HepG2 (cell line): ENCODE results near the gene TEDC1. TPM values are rescaled to one million over a fixed set of nuclear protein-coding genes. Genes with fewer than 3 reads are reported as not detected.

ENCODE experiments used
- ARHGAP35 ChIP-seq: sonication (generic); formaldehyde crosslinking; IDR thresholded peaks from 2 replicates; pipeline ENCODE4 v1.9.0; 2022; ENCODE audit warnings: mild to moderate bottlenecking, inconsistent platforms, moderate library complexity, missing genetic modification reagents, borderline replicate concordance
- ATF6 ChIP-seq: sonication (generic); formaldehyde crosslinking; conservative IDR thresholded peaks from 2 replicates; pipeline ENCODE4 v1.4.0; 2020; ENCODE audit warnings: missing genetic modification reagents
- CBX5 ChIP-seq: sonication (generic); formaldehyde crosslinking; IDR thresholded peaks from 2 replicates; pipeline ENCODE4 v1.4.0; 2020; ENCODE audit warnings: missing genetic modification reagents, borderline replicate concordance
- EEA1 ChIP-seq: sonication (generic); formaldehyde crosslinking; IDR thresholded peaks from 2 replicates; pipeline ENCODE4 v1.5.1; 2020; ENCODE audit warnings: mild to moderate bottlenecking, missing genetic modification reagents, borderline replicate concordance
- HINFP ChIP-seq: sonication (generic); formaldehyde crosslinking; IDR thresholded peaks from 2 replicates; pipeline ENCODE4 v1.4.0; 2020; ENCODE audit warnings: low read depth, mild to moderate bottlenecking, missing genetic modification reagents
- HNRNPK ChIP-seq: fragments of 200-400 bp; formaldehyde crosslinking; IDR thresholded peaks from 2 replicates; pipeline ENCODE4 v1.6.1; 2018; ENCODE audit warnings: low read length, low read depth, moderate library complexity, mild to moderate bottlenecking; ENCODE audit not compliant: poor library complexity, severe bottlenecking
- KDM5B ChIP-seq: sonication (generic); formaldehyde crosslinking; IDR thresholded peaks from 2 replicates; pipeline ENCODE4 v1.4.0; 2020; ENCODE audit warnings: missing genetic modification reagents, mild to moderate bottlenecking, borderline replicate concordance
- MIER2 ChIP-seq: IDR thresholded peaks from 2 replicates; pipeline ENCODE4 v1.6.1; 2016; ENCODE audit warnings: missing biosample characterization, missing genetic modification reagents
- NR2F6 ChIP-seq, 2 experiments: IDR thresholded peaks; 2 replicates each; pipeline ENCODE4 v1.6.1; 2016; ENCODE audit warnings: antibody characterized with exemption in 1 of 2, mild to moderate bottlenecking in 1 of 2
- POLR2A ChIP-seq, 2 experiments: IDR thresholded peaks; 2 replicates each; pipeline ENCODE4 v1.6.1; 2011; ENCODE audit warnings: low read depth in 2 of 2, low read length in 2 of 2, mild to moderate bottlenecking in 1 of 2, moderate library complexity in 1 of 2; ENCODE audit not compliant: insufficient read depth in 1 of 2
- TGIF2 ChIP-seq: IDR thresholded peaks from 2 replicates; pipeline ENCODE4 v1.6.1; 2016; ENCODE audit warnings: control low read depth, missing compliant biosample characterization
- THAP11 ChIP-seq: IDR thresholded peaks from 2 replicates; pipeline ENCODE4 v1.6.1; 2016; ENCODE audit warnings: missing biosample characterization, missing genetic modification reagents
- TSC22D2 ChIP-seq: sonication (generic); formaldehyde crosslinking; IDR thresholded peaks from 2 replicates; pipeline ENCODE4 v1.5.1; 2020; ENCODE audit warnings: missing genetic modification reagents, mild to moderate bottlenecking, borderline replicate concordance
- ZBTB49 ChIP-seq: sonication (generic); formaldehyde crosslinking; IDR thresholded peaks from 2 replicates; pipeline ENCODE4 v1.4.0; 2020; ENCODE audit warnings: missing genetic modification reagents, borderline replicate concordance
- ZFP36L2 ChIP-seq: sonication (generic); formaldehyde crosslinking; IDR thresholded peaks from 2 replicates; pipeline ENCODE4 v1.4.0; 2020; ENCODE audit warnings: missing genetic modification reagents
- ZIK1 ChIP-seq: sonication (generic); formaldehyde crosslinking; IDR thresholded peaks from 2 replicates; pipeline ENCODE4 v1.5.0; 2020; ENCODE audit warnings: mild to moderate bottlenecking, low read depth, missing genetic modification reagents, borderline replicate concordance
- ZNF224 ChIP-seq: sonication (generic); formaldehyde crosslinking; IDR thresholded peaks from 2 replicates; pipeline ENCODE4 v1.5.0; 2020; ENCODE audit warnings: mild to moderate bottlenecking, missing genetic modification reagents
- ZNF235 ChIP-seq: sonication (generic); formaldehyde crosslinking; IDR thresholded peaks from 2 replicates; pipeline ENCODE4 v1.8.1; 2023; ENCODE audit warnings: mild to moderate bottlenecking, missing genetic modification reagents, borderline replicate concordance
- ZNF260 ChIP-seq: sonication (generic); formaldehyde crosslinking; IDR thresholded peaks from 2 replicates; pipeline ENCODE4 v1.4.0; 2020; ENCODE audit warnings: missing genetic modification reagents, low read depth, mild to moderate bottlenecking, borderline replicate concordance
- ZNF329 ChIP-seq: sonication (generic); formaldehyde crosslinking; IDR thresholded peaks from 2 replicates; pipeline ENCODE4 v1.9.0; 2021; ENCODE audit warnings: low read depth, mild to moderate bottlenecking, missing genetic modification reagents
- ZNF557 ChIP-seq: sonication (generic); formaldehyde crosslinking; IDR thresholded peaks from 2 replicates; pipeline ENCODE4 v1.4.0; 2020; ENCODE audit warnings: missing genetic modification reagents
- ZSCAN29 ChIP-seq: sonication (generic); formaldehyde crosslinking; conservative IDR thresholded peaks from 2 replicates; pipeline ENCODE4 v1.4.0; 2020; ENCODE audit warnings: mild to moderate bottlenecking, missing genetic modification reagents
- polyA plus RNA-seq, 8 experiments: library from polyadenylated mRNA; depleted of rRNA in 3 of 8; stranded (reverse) in 7 of 8; unstranded in 1 of 8; fragments of >200 nt; fragmentation: Illumina TruSeq in 4 of 8; extraction: Trizol in 4 of 8; gene quantifications; 2 replicates each; pipeline versions ENCODE4 v1.2.1 to v1.2.3, GENCODE V29; 2011 to 2016; ENCODE audit warnings: low read depth in 4 of 8, missing spikeins in 1 of 8, mixed read lengths in 1 of 8; ENCODE audit not compliant: insufficient read depth in 1 of 8
- total RNA-seq, 5 experiments: library from RNA; depleted of rRNA; stranded (reverse); fragments of >200 nt; fragmentation: Illumina TruSeq; extraction: Trizol; gene quantifications; 2 replicates each; pipeline ENCODE4 v1.2.3, GENCODE V29; 2016; ENCODE audit warnings: low read depth in 1 of 5

TEDC1 gene
- total and polyA plus RNA-seq, 2 of the 13 experiments (the other 11 are each of a cell fraction or from before 2014, with no cell fraction given), result 5.7 to 27.4 TPM

GRCh38 chr14:105495990-105496830, 5.2 kb downstream of the TEDC1 start (continued):
- TF ChIP-seq ZBTB49 (CRISPR knock-in tag), result no peak
- TF ChIP-seq POLR2A (IDR thresholded peaks at IDR 0.05; ENCODE audit: insufficient read depth in 1 of 2, low read depth in 2 of 2, low read length in 2 of 2), result peak in 1 of 2 experiments; percentile 78; a peak in 2 of 4 replicates
- TF ChIP-seq ZIK1 (CRISPR knock-in tag), result 0 out of 2 replicates have a peak, but pooled peaks have one; percentile 22
- TF ChIP-seq EEA1, result no peak
- peak; percentile 14; the same call in 1 of the 2 replicates for TF ChIP-seq MIER2 (CRISPR knock-in tag)
- no peak for TF ChIP-seq ZNF557
- 0 out of 2 replicates have a peak, but pooled peaks have one; percentile 21 for TF ChIP-seq HINFP (CRISPR knock-in tag)
- no peak; the same call in 1 of the 2 replicates for TF ChIP-seq ZNF224
- no peak for TF ChIP-seq ATF6 (CRISPR knock-in tag)
- TF ChIP-seq ZSCAN29, result 0 out of 2 replicates have a peak, but pooled peaks have one; percentile 44
- TF ChIP-seq ZNF329 (CRISPR knock-in tag), result peak; percentile 98
- peak; percentile 61; the same call in 1 of the 2 replicates for TF ChIP-seq NR2F6 (IDR thresholded peaks at IDR 0.05)
- peak; percentile 74 for TF ChIP-seq NR2F6 (CRISPR knock-in tag; IDR thresholded peaks at IDR 0.05)
- TF ChIP-seq TGIF2, result peak; percentile 6; the same call in 1 of the 2 replicates
- no peak for TF ChIP-seq ZNF235
- no peak for TF ChIP-seq ZFP36L2 (CRISPR knock-in tag)
- no peak for TF ChIP-seq CBX5 (CRISPR knock-in tag)
- TF ChIP-seq ARHGAP35, result no peak
- peak; percentile 10 for TF ChIP-seq HNRNPK
- peak; percentile 34; the same call in 1 of the 2 replicates for TF ChIP-seq TSC22D2 (CRISPR knock-in tag)
- no peak for TF ChIP-seq ZNF260 (CRISPR knock-in tag)
- peak; percentile 11; the same call in 1 of the 2 replicates for TF ChIP-seq KDM5B
- peak; percentile 43 for TF ChIP-seq THAP11 (CRISPR knock-in tag)
